OCI-LY7 (cell line): ENCODE data around the gene ATP9A.

ENCODE experiments used
- EZH2phosphoT487 ChIP-seq: fragments of 200-600 bp; sonication (generic); IDR thresholded peaks from 2 replicates; pipeline ENCODE4 v1.6.1; 2018; ENCODE audit warnings: low read depth, borderline replicate concordance, mild to moderate bottlenecking, mixed run types, antibody characterized with exemption, low read length, moderate library complexity, mixed read lengths
- TF ChIP-seq, protein P1 (sequence below): fragments of 200-600 bp; sonication (generic); conservative IDR thresholded peaks from 2 replicates; pipeline ENCODE4 v1.5.1; 2014; ENCODE audit warnings: mild to moderate bottlenecking, antibody characterized with exemption, low read length, moderate library complexity, mixed read lengths

DNA sequence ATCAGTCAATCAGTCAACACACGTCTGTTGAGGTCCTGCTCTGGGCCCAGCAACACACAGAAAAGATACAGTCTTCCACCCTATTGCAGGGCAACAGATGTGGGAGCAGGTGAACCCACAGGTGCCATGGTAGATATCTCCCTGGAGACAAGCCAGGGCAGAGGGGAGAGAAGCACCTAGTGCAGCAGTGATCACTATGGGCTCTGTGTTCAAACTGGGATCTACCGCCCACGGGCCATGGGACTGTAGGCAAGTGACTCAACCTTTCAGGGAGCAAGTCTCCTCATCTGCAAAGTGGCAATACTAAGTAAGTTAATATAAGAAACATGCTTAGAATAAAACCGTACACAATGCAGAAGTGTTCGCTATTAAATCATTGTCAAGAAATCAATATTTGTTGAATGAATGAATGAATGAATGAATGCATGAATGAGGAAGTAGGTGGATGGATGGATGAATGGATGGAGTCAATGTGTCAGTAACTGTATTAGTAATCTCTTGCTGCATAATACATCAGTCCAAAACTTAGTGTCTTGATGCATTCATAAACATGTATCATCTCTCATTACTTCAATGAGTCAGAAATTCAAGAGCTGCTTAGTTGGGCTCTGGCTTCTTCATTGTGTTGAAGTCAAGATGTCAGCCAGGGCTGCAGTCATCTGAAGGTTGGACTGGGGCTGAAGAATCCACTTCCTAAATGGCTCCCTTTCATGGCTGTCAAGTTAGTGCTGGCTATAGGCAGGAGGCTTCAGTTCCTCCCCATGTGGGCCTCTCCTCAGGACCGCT lies 193.7 kb downstream of the ATP9A start:
- TF ChIP-seq, protein P1, sequence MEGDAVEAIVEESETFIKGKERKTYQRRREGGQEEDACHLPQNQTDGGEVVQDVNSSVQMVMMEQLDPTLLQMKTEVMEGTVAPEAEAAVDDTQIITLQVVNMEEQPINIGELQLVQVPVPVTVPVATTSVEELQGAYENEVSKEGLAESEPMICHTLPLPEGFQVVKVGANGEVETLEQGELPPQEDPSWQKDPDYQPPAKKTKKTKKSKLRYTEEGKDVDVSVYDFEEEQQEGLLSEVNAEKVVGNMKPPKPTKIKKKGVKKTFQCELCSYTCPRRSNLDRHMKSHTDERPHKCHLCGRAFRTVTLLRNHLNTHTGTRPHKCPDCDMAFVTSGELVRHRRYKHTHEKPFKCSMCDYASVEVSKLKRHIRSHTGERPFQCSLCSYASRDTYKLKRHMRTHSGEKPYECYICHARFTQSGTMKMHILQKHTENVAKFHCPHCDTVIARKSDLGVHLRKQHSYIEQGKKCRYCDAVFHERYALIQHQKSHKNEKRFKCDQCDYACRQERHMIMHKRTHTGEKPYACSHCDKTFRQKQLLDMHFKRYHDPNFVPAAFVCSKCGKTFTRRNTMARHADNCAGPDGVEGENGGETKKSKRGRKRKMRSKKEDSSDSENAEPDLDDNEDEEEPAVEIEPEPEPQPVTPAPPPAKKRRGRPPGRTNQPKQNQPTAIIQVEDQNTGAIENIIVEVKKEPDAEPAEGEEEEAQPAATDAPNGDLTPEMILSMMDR, result no peak
- no peak for TF ChIP-seq EZH2phosphoT487
